Natural killer cell (primary cell): ENCODE data around the gene TTC31. TPM values are rescaled to one million over a fixed set of nuclear protein-coding genes. Genes with fewer than 3 reads are reported as not detected.

Experiments used
- ATAC-seq, 3 donors: fragments of 150-1000 bp in 2 of 3; fragments of 200-7000 bp in 1 of 3; cut with Tn5 transposase; 1 replicate in 1 of 3; 2 replicates in 2 of 3; pipeline ENCODE4 v1.10.0; 2021; ENCODE audit warnings: mild to moderate bottlenecking in 2 of 3, moderate library complexity in 2 of 3
- DNase-seq, 2 donors: peaks; one replicate each; pipeline versions ENCODE4 v3.0.0 to v3.0.0-alpha.2; 2013 to 2021; ENCODE audit warnings: mixed read lengths in 1 of 2
- H3K27ac ChIP-seq: one replicate; pipeline ENCODE4 v1.5.1; 2013; ENCODE audit warnings: mild to moderate bottlenecking, low read length
- H3K27me3 ChIP-seq: one replicate; pipeline ENCODE4 v1.6.1; 2013; ENCODE audit warnings: low read length; ENCODE audit not compliant: control insufficient read depth, insufficient read depth
- H3K36me3 ChIP-seq: one replicate; pipeline ENCODE4 v1.6.1; 2013; ENCODE audit warnings: low read length; ENCODE audit not compliant: control insufficient read depth, insufficient read depth
- H3K4me1 ChIP-seq: one replicate; pipeline ENCODE4 v1.6.1; 2013; ENCODE audit warnings: low read length; ENCODE audit not compliant: control insufficient read depth, insufficient read depth
- H3K4me3 ChIP-seq: one replicate; pipeline ENCODE4 v1.5.1; 2013; ENCODE audit warnings: low read length
- H3K9me3 ChIP-seq: one replicate; pipeline ENCODE4 v1.6.1; 2013; ENCODE audit warnings: low read length; ENCODE audit not compliant: control insufficient read depth, insufficient read depth
- H3K27ac Mint-ChIP-seq, 2 donors: one replicate each; pipeline ENCODE4 v1.8.0; 2022; ENCODE audit warnings: mild to moderate bottlenecking in 2 of 2, mixed read lengths in 2 of 2, moderate library complexity in 1 of 2
- H3K27me3 Mint-ChIP-seq, 2 donors: one replicate each; pipeline ENCODE4 v1.8.0; 2022; ENCODE audit warnings: low read depth in 2 of 2, mixed read lengths in 2 of 2
- H3K36me3 Mint-ChIP-seq: one replicate; pipeline ENCODE4 v1.8.0; 2022; ENCODE audit warnings: mixed read lengths
- H3K4me1 Mint-ChIP-seq, 2 donors: one replicate each; pipeline ENCODE4 v1.8.0; 2022; ENCODE audit warnings: mixed read lengths in 2 of 2
- H3K4me3 Mint-ChIP-seq: one replicate; pipeline ENCODE4 v1.8.0; 2022; ENCODE audit warnings: mild to moderate bottlenecking, moderate library complexity, mixed read lengths
- H3K9me3 Mint-ChIP-seq, 2 donors: one replicate each; pipeline ENCODE4 v1.8.0; 2022; ENCODE audit warnings: mixed read lengths in 2 of 2
- WGBS: methylation state at CpG from one replicate; pipeline ENCODE4 v1.1.7; 2013; ENCODE audit warnings: missing lambda C conversion rate; ENCODE audit not compliant: insufficient coverage; 5-methylcytosine and 5-hydroxymethylcytosine counted together
- intact Hi-C: fragments of 100-400 bp; cut with micrococcal nuclease; formaldehyde crosslinking; loops from one replicate; pipeline ENCODE4 v1.14.2; 2022
- total RNA-seq, 4 donors: library from RNA; stranded (reverse); fragments of 120-200 nt in 1 of 4; gene quantifications; one replicate each; pipeline versions ENCODE4 v1.2.3 to v1.2.4, GENCODE V29; 2013 to 2022
- TF ChIP-seq, protein P1 (sequence below): fragments of 200-600 bp; IDR thresholded peaks from one replicate; pipeline ENCODE4 v1.8.0; 2022; ENCODE audit warnings: antibody characterized with exemption

Gene TTC31
- total RNA-seq, 3 donors from 2014 or later (not counting 1 experiment from before 2014, with no cell fraction given), result 51.3 to 59.7 (median 53.1) TPM

GRCh38 chr2:74540291-74540690 lies 57.4 kb downstream of the TTC31 start:
- intact Hi-C loops, result no loop called here
- H3K9me3 Mint-ChIP-seq, result no peaks in the 10 kb centered on the region
- H3K36me3 Mint-ChIP-seq, result no peaks in the 10 kb centered on the region
- Histone ChIP-seq H3K36me3 (no peaks in the 10 kb centered on the region), H3K9me3 (no peaks in the 10 kb centered on the region), H3K4me1 (peaks cover 8% of the 10 kb centered on the region), H3K4me3 (no peak overlapping the region), H3K27me3 (no peaks in the 10 kb centered on the region), H3K27ac (no peak overlapping the region)
- no peak for ATAC-seq
- TF ChIP-seq, protein P1, sequence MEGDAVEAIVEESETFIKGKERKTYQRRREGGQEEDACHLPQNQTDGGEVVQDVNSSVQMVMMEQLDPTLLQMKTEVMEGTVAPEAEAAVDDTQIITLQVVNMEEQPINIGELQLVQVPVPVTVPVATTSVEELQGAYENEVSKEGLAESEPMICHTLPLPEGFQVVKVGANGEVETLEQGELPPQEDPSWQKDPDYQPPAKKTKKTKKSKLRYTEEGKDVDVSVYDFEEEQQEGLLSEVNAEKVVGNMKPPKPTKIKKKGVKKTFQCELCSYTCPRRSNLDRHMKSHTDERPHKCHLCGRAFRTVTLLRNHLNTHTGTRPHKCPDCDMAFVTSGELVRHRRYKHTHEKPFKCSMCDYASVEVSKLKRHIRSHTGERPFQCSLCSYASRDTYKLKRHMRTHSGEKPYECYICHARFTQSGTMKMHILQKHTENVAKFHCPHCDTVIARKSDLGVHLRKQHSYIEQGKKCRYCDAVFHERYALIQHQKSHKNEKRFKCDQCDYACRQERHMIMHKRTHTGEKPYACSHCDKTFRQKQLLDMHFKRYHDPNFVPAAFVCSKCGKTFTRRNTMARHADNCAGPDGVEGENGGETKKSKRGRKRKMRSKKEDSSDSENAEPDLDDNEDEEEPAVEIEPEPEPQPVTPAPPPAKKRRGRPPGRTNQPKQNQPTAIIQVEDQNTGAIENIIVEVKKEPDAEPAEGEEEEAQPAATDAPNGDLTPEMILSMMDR, result no peak
- H3K27ac Mint-ChIP-seq, result no peak overlapping the region
- 91% methylated on average over 5 of the region's 5 CpGs for WGBS
- peaks cover 26 to 47% of the 10 kb centered on the region in 2 donors for H3K27me3 Mint-ChIP-seq
- no peak for DNase-seq
- H3K4me3 Mint-ChIP-seq, result no peak overlapping the region
- no peaks in the 10 kb centered on the region for H3K4me1 Mint-ChIP-seq

DNA sequence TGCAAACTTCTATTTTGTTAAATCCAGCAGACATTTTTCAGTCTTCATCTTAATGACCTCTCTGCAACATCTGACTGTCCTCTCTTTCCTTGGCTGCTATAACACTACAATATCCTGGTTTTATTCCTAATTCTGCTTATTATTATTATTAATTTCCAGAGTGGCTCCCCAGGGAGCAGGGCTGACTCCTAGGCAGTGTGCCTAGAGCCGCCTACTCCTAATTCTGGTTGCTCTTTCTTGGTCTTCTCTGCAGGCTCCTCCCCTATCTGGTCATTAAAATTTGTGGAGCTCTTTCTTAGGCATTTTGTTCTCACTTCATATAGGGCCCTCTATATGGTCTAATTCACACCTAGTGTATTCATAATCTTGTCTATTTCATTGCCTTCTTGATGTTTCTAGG lies 60.1 kb downstream of the TTC31 start:
- Mint-ChIP-seq H3K27ac (no peak overlapping the region), H3K27me3 (peaks cover 29 to 47% of the 10 kb centered on the region in 2 donors), H3K4me1 (no peaks in the 10 kb centered on the region), H3K36me3 (no peaks in the 10 kb centered on the region), H3K9me3 (no peaks in the 10 kb centered on the region), H3K4me3 (no peak overlapping the region)
- 94% methylated on average over 1 of the region's 1 CpG for WGBS
- ATAC-seq (no peak), DNase-seq (no peak)
- Histone ChIP-seq H3K27me3 (peaks cover 4% of the 10 kb centered on the region), H3K36me3 (no peaks in the 10 kb centered on the region), H3K27ac (no peak overlapping the region), H3K4me3 (no peak overlapping the region), H3K9me3 (no peaks in the 10 kb centered on the region), H3K4me1 (peaks cover 8% of the 10 kb centered on the region)
- TF ChIP-seq, protein P1, result no peak
- intact Hi-C loops, result no loop called here

Other genes with a start within 250 kb of the TTC31 start
- 1 to 10 TPM; 5.3 to 8.4 (median 8.0) TPM for gene SLC4A5, start 139.7 kb upstream of the TTC31 start, total RNA-seq
- 100 to 1,000 TPM; 103 to 116 (median 116) TPM for gene DCTN1, start 102.8 kb upstream of the TTC31 start, total RNA-seq
- gene C2orf81, start 61.5 kb upstream of the TTC31 start, total RNA-seq, result 1 to 10 TPM; 1.7 to 3.2 (median 1.7) TPM
- 10 to 100 TPM; 28.0 to 35.3 (median 28.0) TPM for gene WDR54, start 61.4 kb upstream of the TTC31 start, total RNA-seq
- gene RTKN, start 41.1 kb upstream of the TTC31 start, total RNA-seq, result 10 to 100 TPM; 11.0 to 26.5 (median 15.1) TPM
- 10 to 100 TPM; 34.0 to 48.0 (median 37.7) TPM for gene INO80B, start 28.0 kb upstream of the TTC31 start, total RNA-seq
- 10 to 100 TPM; 65.1 to 68.3 (median 65.4) TPM for gene WBP1, start 24.6 kb upstream of the TTC31 start, total RNA-seq
- 10 to 100 TPM; 87.0 to 93.4 (median 91.5) TPM for gene MOGS, start 17.7 kb upstream of the TTC31 start, total RNA-seq
- gene MRPL53, start 10.4 kb upstream of the TTC31 start, total RNA-seq, result 10 to 100 TPM; 42.4 to 49.7 (median 42.4) TPM
- gene CCDC142, start 83 bp upstream of the TTC31 start, total RNA-seq, result 10 to 100 TPM; 14.9 to 25.2 (median 15.6) TPM
- gene LBX2, start 16.5 kb downstream of the TTC31 start, total RNA-seq, result 1 to 10 TPM; 1.7 to 1.9 (median 1.8) TPM
- 10 to 100 TPM; 22.9 to 35.9 (median 33.2) TPM for gene PCGF1, start 24.6 kb downstream of the TTC31 start, total RNA-seq
- under 1 TPM in 2 of 3 donors, not detected in 1; 0.23 to 0.45 TPM for gene TLX2, start 31.4 kb downstream of the TTC31 start, total RNA-seq
- gene DQX1, start 43.1 kb downstream of the TTC31 start, total RNA-seq, result under 1 TPM in 2 of 3 donors, not detected in 1; 0.21 to 0.43 TPM
- 100 to 1,000 TPM; 234 to 242 (median 237) TPM for gene AUP1, start 46.6 kb downstream of the TTC31 start, total RNA-seq
- gene HTRA2, start 46.9 kb downstream of the TTC31 start, total RNA-seq, result 10 to 100 TPM; 32.1 to 47.6 (median 45.2) TPM
- gene LOXL3, start 70.9 kb downstream of the TTC31 start, total RNA-seq, result 1 to 10 TPM in 1 of 3 donors, under 1 TPM in 2; 0.43 to 2.0 (median 0.93) TPM
- gene DOK1, start 71.6 kb downstream of the TTC31 start, total RNA-seq, result 10 to 100 TPM; 17.4 to 24.9 (median 23.9) TPM
- gene M1AP, start 165.2 kb downstream of the TTC31 start, total RNA-seq, result not detected
- gene SEMA4F, start 171.2 kb downstream of the TTC31 start, total RNA-seq, result 10 to 100 TPM in 2 of 3 donors, 1 to 10 TPM in 1; 7.3 to 18.0 (median 10.8) TPM